H1 (cell line): ENCODE measurements around the gene E2F1. TPM values are rescaled to one million over a fixed set of nuclear protein-coding genes. Genes with fewer than 3 reads are reported as not detected.

Source experiments
- CTCF ChIA-PET: fragments of 300-600 bp; sonication (Branson Sonifier 250); formaldehyde crosslinking; loops from one replicate; lab custom pipeline; 2021; ENCODE audit not compliant: partially characterized antibody; lab: Charles Lee
- POLR2A ChIA-PET: fragments of 300-600 bp; sonication (Branson Sonifier 250); formaldehyde crosslinking; loops from one replicate; lab custom pipeline; 2021; ENCODE audit warnings: inconsistent platforms; ENCODE audit not compliant: partially characterized antibody; lab: Charles Lee
- DNase-seq, 2 experiments: peaks; one replicate each; pipeline versions ENCODE4 v3.0.0 to v3.0.0-alpha.2; 2010 to 2022; ENCODE audit warnings: low spot score in 2 of 2, low read depth in 1 of 2, mixed read lengths in 1 of 2
- FAIRE-seq: peaks from 2 replicates; lab custom pipeline; 2011; peaks lifted over from hg19 to GRCh38; lab: Jason Lieb, UNC
- H2AFZ ChIP-seq: 2 replicates; pipeline ENCODE4 v1.8.1; 2012; ENCODE audit warnings: low read length, inconsistent platforms
- H2AK5ac ChIP-seq: 2 replicates; pipeline ENCODE4 v1.6.1; 2013; ENCODE audit warnings: low read depth, low read length
- H2BK120ac ChIP-seq: replicated peaks from 2 replicates; pipeline ENCODE3; 2013; ENCODE audit warnings: low read depth, low read length, inconsistent platforms
- H2BK12ac ChIP-seq: 2 replicates; pipeline ENCODE4 v1.6.1; 2013; ENCODE audit warnings: low read depth, low read length
- H2BK15ac ChIP-seq: 2 replicates; pipeline ENCODE4 v1.6.1; 2013; ENCODE audit warnings: low read length
- H2BK20ac ChIP-seq: 2 replicates; pipeline ENCODE4 v1.6.1; 2013; ENCODE audit warnings: low read length
- H2BK5ac ChIP-seq: 2 replicates; pipeline ENCODE4 v1.6.1; 2013; ENCODE audit warnings: low read depth, low read length
- H3K14ac ChIP-seq: 2 replicates; pipeline ENCODE4 v1.6.1; 2013; ENCODE audit warnings: inconsistent platforms; ENCODE audit not compliant: insufficient read length
- H3K18ac ChIP-seq: 2 replicates; pipeline ENCODE4 v1.6.1; 2013; ENCODE audit warnings: low read length; ENCODE audit errors: extremely low read depth
- H3K23ac ChIP-seq: 2 replicates; pipeline ENCODE4 v1.6.1; 2013; ENCODE audit warnings: inconsistent platforms; ENCODE audit not compliant: insufficient read length
- H3K23me2 ChIP-seq: 2 replicates; pipeline ENCODE4 v1.6.1; 2013; ENCODE audit warnings: low read depth, low read length
- H3K27ac ChIP-seq: 2 replicates; pipeline ENCODE4 v1.6.1; 2011; ENCODE audit warnings: low read depth, low read length, inconsistent platforms
- H3K27me3 ChIP-seq, 4 experiments: replicated peaks in 1 of 4; 1 replicate in 1 of 4; 2 replicates in 3 of 4; pipeline versions ENCODE4 v1.6.1 to v1.8.1; 2011 to 2013; ENCODE audit warnings: low read length in 3 of 4, mild to moderate bottlenecking in 3 of 4, inconsistent platforms in 2 of 4, mixed read lengths in 2 of 4, moderate library complexity in 1 of 4; ENCODE audit not compliant: control insufficient read depth in 3 of 4, insufficient read depth in 3 of 4; ENCODE audit errors: extremely low read depth in 1 of 4
- H3K36me3 ChIP-seq, 4 experiments: 2 replicates each; pipeline versions ENCODE4 v1.6.1 to v1.8.1; 2011 to 2013; ENCODE audit warnings: mild to moderate bottlenecking in 4 of 4, low read length in 3 of 4, moderate library complexity in 2 of 4, control low read depth in 1 of 4, inconsistent platforms in 1 of 4; ENCODE audit not compliant: insufficient read depth in 4 of 4, control insufficient read depth in 2 of 4
- H3K4ac ChIP-seq: replicated peaks from 2 replicates; pipeline ENCODE3; 2013; ENCODE audit warnings: low read length, low read depth, mixed read lengths, inconsistent platforms; ENCODE audit not compliant: insufficient read length
- H3K4me1 ChIP-seq, 4 experiments: replicated peaks in 1 of 4; 1 replicate in 1 of 4; 2 replicates in 3 of 4; pipeline versions ENCODE4 v1.6.1 to v1.8.1; 2011 to 2013; ENCODE audit warnings: low read length in 3 of 4, inconsistent platforms in 2 of 4, mixed read lengths in 1 of 4; ENCODE audit not compliant: insufficient read depth in 4 of 4, control insufficient read depth in 3 of 4
- H3K4me2 ChIP-seq, 2 experiments: 2 replicates each; pipeline versions ENCODE4 v1.6.1 to v1.8.1; 2011 to 2013; ENCODE audit warnings: low read depth in 2 of 2, low read length in 2 of 2, control low read depth in 1 of 2, inconsistent platforms in 1 of 2, mild to moderate bottlenecking in 1 of 2; ENCODE audit not compliant: insufficient read depth in 1 of 2
- H3K4me3 ChIP-seq, 4 experiments: fragments of 200-600, 300-600 bp in 1 of 4; sonication (generic), shearing (Covaris generic), sonication (Bioruptor Twin) in 1 of 4; 2 replicates each; pipeline versions ENCODE4 v1.5.1 to v1.8.1; 2011 to 2016; ENCODE audit warnings: low read length in 4 of 4, low read depth in 3 of 4, control low read depth in 2 of 4, inconsistent platforms in 2 of 4, mild to moderate bottlenecking in 2 of 4, mixed read lengths in 1 of 4, moderate library complexity in 1 of 4; ENCODE audit not compliant: insufficient read depth in 2 of 4; ENCODE audit errors: extremely low read depth in 1 of 4
- H3K56ac ChIP-seq: replicated peaks from 2 replicates; pipeline ENCODE3; 2013; ENCODE audit warnings: low read depth, mild to moderate bottlenecking, mixed read lengths, low read length, inconsistent platforms; ENCODE audit not compliant: insufficient read length
- H3K79me1 ChIP-seq: 2 replicates; pipeline ENCODE4 v1.6.1; 2013; ENCODE audit warnings: low read depth, low read length, control low read depth
- H3K79me2 ChIP-seq, 2 experiments: 2 replicates each; pipeline versions ENCODE4 v1.6.1 to v1.8.1; 2012 to 2013; ENCODE audit warnings: low read length in 2 of 2, mild to moderate bottlenecking in 2 of 2, inconsistent platforms in 1 of 2; ENCODE audit not compliant: insufficient read depth in 2 of 2, control insufficient read depth in 1 of 2
- H3K9ac ChIP-seq, 4 experiments: replicated peaks in 1 of 4; 1 replicate in 1 of 4; 2 replicates in 3 of 4; pipeline versions ENCODE4 v1.6.1 to v1.8.1; 2011 to 2013; ENCODE audit warnings: low read depth in 3 of 4, low read length in 3 of 4, control low read depth in 2 of 4, mild to moderate bottlenecking in 2 of 4, moderate library complexity in 2 of 4, inconsistent platforms in 1 of 4; ENCODE audit errors: extremely low read depth in 1 of 4
- H3K9me3 ChIP-seq, 2 experiments: 2 replicates each; pipeline versions ENCODE4 v1.6.1 to v1.8.1; 2012 to 2013; ENCODE audit warnings: mild to moderate bottlenecking in 2 of 2, moderate library complexity in 2 of 2, control low read depth in 1 of 2, inconsistent platforms in 1 of 2, low read depth in 1 of 2, low read length in 1 of 2, mixed read lengths in 1 of 2; ENCODE audit not compliant: insufficient read depth in 2 of 2
- H4K20me1 ChIP-seq, 2 experiments: replicated peaks in 1 of 2; 2 replicates each; pipeline versions ENCODE3 to v1.8.1; 2011 to 2013; ENCODE audit warnings: inconsistent platforms in 2 of 2, low read length in 2 of 2, mild to moderate bottlenecking in 1 of 2; ENCODE audit not compliant: insufficient read depth in 2 of 2, control insufficient read depth in 1 of 2
- H4K5ac ChIP-seq: 2 replicates; pipeline ENCODE4 v1.6.1; 2013; ENCODE audit warnings: low read length, low read depth, mixed read lengths, inconsistent platforms; ENCODE audit not compliant: insufficient read length
- H4K8ac ChIP-seq: 2 replicates; pipeline ENCODE4 v1.8.0; 2013; ENCODE audit warnings: mild to moderate bottlenecking, moderate library complexity, low read length, inconsistent platforms; ENCODE audit not compliant: insufficient read depth; ENCODE audit errors: extremely low read depth
- H4K91ac ChIP-seq: replicated peaks from 2 replicates; pipeline ENCODE3; 2013; ENCODE audit warnings: low read length, mixed read lengths, inconsistent platforms; ENCODE audit not compliant: insufficient read length
- HDAC6 ChIP-seq: IDR thresholded peaks from one replicate; pipeline ENCODE4 v1.7.1; 2012; ENCODE audit warnings: low read depth, mild to moderate bottlenecking, inconsistent platforms, low read length, moderate library complexity
- KDM4A ChIP-seq: IDR thresholded peaks from one replicate; pipeline ENCODE4 v1.7.1; 2012; ENCODE audit warnings: low read depth, mild to moderate bottlenecking, moderate library complexity, low read length, inconsistent platforms; ENCODE audit not compliant: severe bottlenecking
- SAP30 ChIP-seq: fragments of 300-600 bp; sonication (generic); IDR thresholded peaks from 2 replicates; pipeline ENCODE4 v1.7.1; 2012; ENCODE audit warnings: low read length, moderate library complexity, mild to moderate bottlenecking, inconsistent platforms; ENCODE audit not compliant: insufficient read depth, insufficient replicate concordance
- WGBS, 2 experiments: shearing (Covaris generic) in 1 of 2; methylation state at CpG; one replicate each; pipeline versions ENCODE4 v1.1.6 to v1.1.7; 2013 to 2015; ENCODE audit warnings: low lambda C conversion rate in 2 of 2, mixed read lengths in 2 of 2, inconsistent platforms in 1 of 2, low coverage in 1 of 2, missing lambda C conversion rate in 1 of 2; ENCODE audit not compliant: insufficient replicate concordance in 2 of 2, insufficient coverage in 1 of 2, insufficient read length in 1 of 2; ENCODE audit errors: extremely low coverage in 1 of 2, missing lambda C conversion rate in 1 of 2; 5-methylcytosine and 5-hydroxymethylcytosine counted together
- polyA plus RNA-seq, 7 experiments: library from polyadenylated mRNA; depleted of rRNA in 3 of 7; stranded (reverse) in 5 of 7; unstranded in 2 of 7; fragments of >200 nt in 5 of 7; fragments of 200-250 nt in 2 of 7; gene quantifications; 1 replicate in 5 of 7; 2 replicates in 1 of 7; 4 replicates in 1 of 7; pipeline versions ENCODE4 v1.2.1 to v1.2.3, GENCODE V29; 2011 to 2013; ENCODE audit warnings: missing spikeins in 2 of 7, mixed read lengths in 2 of 7
- total RNA-seq: library from RNA; stranded (reverse); fragmentation: NEBNext Ultra II Directional; extraction: Animal tissue kit (Norgen Biotek cat#: 25700); gene quantifications from 2 replicates; pipeline ENCODE4 v1.2.1, GENCODE V29; 2021

The E2F1 gene
- total and polyA plus RNA-seq, 2 of the 8 experiments (the other 6 are each of a cell fraction or from before 2014, with no cell fraction given): 33.4 to 35.8 TPM

DNA sequence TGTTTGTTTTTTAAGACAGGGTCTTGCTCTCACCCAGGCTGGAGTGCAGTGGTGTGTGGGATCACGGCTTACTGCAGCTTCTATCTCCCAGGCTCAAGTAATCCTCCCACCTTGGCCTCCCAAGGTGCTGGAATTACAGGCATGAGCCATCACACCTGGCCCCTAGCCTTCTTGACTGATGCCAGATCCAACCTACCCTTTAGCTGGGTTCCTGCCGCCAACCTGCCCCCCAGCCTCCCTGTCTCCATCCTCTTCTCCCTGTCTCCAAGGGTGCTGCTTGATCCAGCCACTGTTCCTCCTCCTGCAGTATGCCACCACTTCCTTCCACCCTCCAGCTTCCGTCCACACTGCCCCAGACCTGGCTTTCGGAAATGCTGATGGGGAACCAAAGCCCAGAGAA is 27.3 kb downstream of the E2F1 start:
- no peaks in the 10 kb centered on the region for H3K79me2 ChIP-seq
- H3K9me3 ChIP-seq: no peaks in the 10 kb centered on the region
- no peak overlapping the region for H3K56ac ChIP-seq
- 90% methylated on average over 4 of the region's 4 CpGs; no CpG with 5 or more reads in 1 of the 2 experiments for WGBS, 2 experiments
- no peak overlapping the region for H2BK5ac ChIP-seq
- H2BK12ac ChIP-seq: no peak overlapping the region
- H3K18ac ChIP-seq: no peak overlapping the region
- H3K4me1 ChIP-seq: peaks cover 0 to 7% (median 3%) of the 10 kb centered on the region in 4 experiments; a peak in 4 of 7 replicates
- no peak overlapping the region for H4K5ac ChIP-seq
- H2BK120ac ChIP-seq: no peak overlapping the region
- no peak overlapping the region for H3K9ac ChIP-seq
- H3K4me3 ChIP-seq: no peak overlapping the region
- H2BK20ac ChIP-seq: no peak overlapping the region
- H3K27ac ChIP-seq: no peak overlapping the region
- H3K14ac ChIP-seq: no peak overlapping the region
- H2BK15ac ChIP-seq: no peak overlapping the region
- H3K23ac ChIP-seq: no peak overlapping the region
- H3K4me2 ChIP-seq: no peak overlapping the region
- DNase-seq (no peak), FAIRE-seq (no peak)
- H2AK5ac ChIP-seq: no peak overlapping the region
- no peaks in the 10 kb centered on the region for H3K79me1 ChIP-seq
- no peak overlapping the region for H4K8ac ChIP-seq
- no peaks in the 10 kb centered on the region for H3K27me3 ChIP-seq
- ChIA-PET CTCF (interaction anchor here (5.0 kb wide), 1 partner anchor 9 kb away, joined by 31 read pairs; the partner anchor contains the start of gene ACTL10), POLR2A (interaction anchor here (17.9 kb wide), 1 partner anchor 20 kb away, joined by 245 read pairs; the partner anchor contains the start of gene NECAB3)
- peaks cover 8% of the 10 kb centered on the region; the same call in 1 of the 2 replicates for H3K23me2 ChIP-seq
- no peak overlapping the region for H3K4ac ChIP-seq
- no peak overlapping the region for H4K91ac ChIP-seq
- H3K36me3 ChIP-seq: peaks cover 0 to 11% (median 0%) of the 10 kb centered on the region in 4 experiments; a peak in 2 of 8 replicates
- H2AFZ ChIP-seq: no peak overlapping the region
- H4K20me1 ChIP-seq: peaks cover 0 to 8% of the 10 kb centered on the region in 2 experiments
- TF ChIP-seq HDAC6: no peak
- no peak for TF ChIP-seq SAP30
- no peak for TF ChIP-seq KDM4A
